Suprapubic skin (tissue), 4 donors: ENCODE data around the gene IL17RC. TPM values are rescaled to one million over a fixed set of nuclear protein-coding genes. Genes with fewer than 3 reads are reported as not detected.
"Not testable (repeated sequence)": the region's sequence is repeated elsewhere in the genome, so short reads cannot be mapped to it uniquely, and the experiment has no call there.

Experiments used
- DNase-seq, 2 donors: peaks; one replicate each; pipeline ENCODE4 v3.0.0-alpha.2; 2019; ENCODE audit warnings: low spot score in 2 of 2
- H3K27ac ChIP-seq: fragments of 200-600 bp; sonication (generic); one replicate; pipeline ENCODE4 v1.5.1; 2019
- H3K27me3 ChIP-seq: fragments of 200-600 bp; sonication (generic); one replicate; pipeline ENCODE4 v1.5.1; 2019
- H3K36me3 ChIP-seq: fragments of 200-600 bp; sonication (generic); one replicate; pipeline ENCODE4 v1.5.1; 2019
- H3K4me1 ChIP-seq: fragments of 200-600 bp; sonication (generic); one replicate; pipeline ENCODE4 v1.5.1; 2019
- H3K4me3 ChIP-seq: fragments of 200-600 bp; sonication (generic); one replicate; pipeline ENCODE4 v1.5.1; 2019; ENCODE audit warnings: mild to moderate bottlenecking
- H3K9me3 ChIP-seq: fragments of 200-600 bp; sonication (generic); one replicate; pipeline ENCODE4 v1.5.1; 2019
- EP300 ChIP-seq: sonication (generic); formaldehyde crosslinking; IDR thresholded peaks from one replicate; pipeline ENCODE4 v1.6.1; 2017; ENCODE audit warnings: antibody characterized with exemption
- POLR2A ChIP-seq, 2 donors: fragments of 450-650 bp; IDR thresholded peaks; one replicate each; pipeline ENCODE4 v1.6.1; 2017; ENCODE audit warnings: antibody characterized with exemption in 2 of 2, mild to moderate bottlenecking in 2 of 2, moderate library complexity in 2 of 2
- POLR2AphosphoS5 ChIP-seq, 3 donors: sonication (generic); formaldehyde crosslinking; IDR thresholded peaks; one replicate each; pipeline ENCODE4 v1.6.1; 2017; ENCODE audit warnings: antibody characterized with exemption in 3 of 3
- WGBS: methylation state at CpG from one replicate; pipeline ENCODE4 v1.1.5; 2018; 5-methylcytosine and 5-hydroxymethylcytosine counted together
- total RNA-seq, 4 donors: library from RNA; depleted of rRNA; stranded (reverse); fragments of >200 nt; gene quantifications; one replicate each; pipeline ENCODE4 v1.1.0, GENCODE V29; 2016
- TF ChIP-seq, protein P1 (sequence below), 2 donors: fragments of 200-600 bp in 1 of 2; fragments of 450-650 bp in 1 of 2; sonication (generic) in 1 of 2; IDR thresholded peaks; one replicate each; pipeline ENCODE4 v1.5.1; 2016 to 2019; ENCODE audit warnings: antibody characterized with exemption in 2 of 2, mild to moderate bottlenecking in 1 of 2, moderate library complexity in 1 of 2

Gene IL17RC
- total RNA-seq, 4 donors from 2014 or later: 92.5 to 185 (median 137) TPM

DNA sequence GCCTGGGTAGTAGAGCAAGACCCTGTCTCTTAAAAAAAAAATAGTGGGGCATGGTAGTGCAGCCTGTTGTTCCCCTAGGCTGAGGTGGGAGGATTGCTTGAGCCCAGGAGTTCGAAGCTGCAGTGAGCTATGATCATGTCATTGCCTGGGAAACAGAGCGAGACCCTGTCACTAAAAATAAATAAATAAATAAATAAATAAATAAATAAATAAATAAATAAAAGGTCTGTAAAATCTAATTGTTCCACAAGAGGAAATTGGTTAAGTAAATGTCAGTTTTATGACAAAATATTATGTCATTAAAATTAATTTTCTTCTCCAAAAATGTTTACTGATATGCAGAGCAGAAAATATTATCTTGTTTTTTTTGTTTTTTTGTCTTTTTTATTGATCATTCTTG, 22.1 kb downstream of the IL17RC start:
- Histone ChIP-seq H3K9me3 (no peaks in the 10 kb centered on the region), H3K4me3 (no peak overlapping the region), H3K4me1 (peaks cover 16% of the 10 kb centered on the region), H3K36me3 (peaks cover 10% of the 10 kb centered on the region), H3K27ac (no peak overlapping the region), H3K27me3 (no peaks in the 10 kb centered on the region)
- no peak for DNase-seq
- TF ChIP-seq, protein P1, sequence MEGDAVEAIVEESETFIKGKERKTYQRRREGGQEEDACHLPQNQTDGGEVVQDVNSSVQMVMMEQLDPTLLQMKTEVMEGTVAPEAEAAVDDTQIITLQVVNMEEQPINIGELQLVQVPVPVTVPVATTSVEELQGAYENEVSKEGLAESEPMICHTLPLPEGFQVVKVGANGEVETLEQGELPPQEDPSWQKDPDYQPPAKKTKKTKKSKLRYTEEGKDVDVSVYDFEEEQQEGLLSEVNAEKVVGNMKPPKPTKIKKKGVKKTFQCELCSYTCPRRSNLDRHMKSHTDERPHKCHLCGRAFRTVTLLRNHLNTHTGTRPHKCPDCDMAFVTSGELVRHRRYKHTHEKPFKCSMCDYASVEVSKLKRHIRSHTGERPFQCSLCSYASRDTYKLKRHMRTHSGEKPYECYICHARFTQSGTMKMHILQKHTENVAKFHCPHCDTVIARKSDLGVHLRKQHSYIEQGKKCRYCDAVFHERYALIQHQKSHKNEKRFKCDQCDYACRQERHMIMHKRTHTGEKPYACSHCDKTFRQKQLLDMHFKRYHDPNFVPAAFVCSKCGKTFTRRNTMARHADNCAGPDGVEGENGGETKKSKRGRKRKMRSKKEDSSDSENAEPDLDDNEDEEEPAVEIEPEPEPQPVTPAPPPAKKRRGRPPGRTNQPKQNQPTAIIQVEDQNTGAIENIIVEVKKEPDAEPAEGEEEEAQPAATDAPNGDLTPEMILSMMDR (IDR thresholded peaks at IDR 0.05): no peak
- TF ChIP-seq EP300 (no peak), POLR2A (IDR thresholded peaks at IDR 0.05) (no peak), POLR2AphosphoS5 (IDR thresholded peaks at IDR 0.05) (no peak)
- WGBS: 95% methylated on average over 2 of the region's 2 CpGs

- not testable (repeated sequence) for DNase-seq, H3K9me3 ChIP-seq, H3K4me3 ChIP-seq, H3K27me3 ChIP-seq, H3K4me1 ChIP-seq, H3K27ac ChIP-seq
- WGBS: 100% methylated on average over 1 of the region's 32 CpGs
- peaks cover 14% of the 10 kb centered on the region for H3K36me3 ChIP-seq
These were observed 23.0 kb downstream of the IL17RC start for GRCh38 chr3:9939906-9940305.

DNA sequence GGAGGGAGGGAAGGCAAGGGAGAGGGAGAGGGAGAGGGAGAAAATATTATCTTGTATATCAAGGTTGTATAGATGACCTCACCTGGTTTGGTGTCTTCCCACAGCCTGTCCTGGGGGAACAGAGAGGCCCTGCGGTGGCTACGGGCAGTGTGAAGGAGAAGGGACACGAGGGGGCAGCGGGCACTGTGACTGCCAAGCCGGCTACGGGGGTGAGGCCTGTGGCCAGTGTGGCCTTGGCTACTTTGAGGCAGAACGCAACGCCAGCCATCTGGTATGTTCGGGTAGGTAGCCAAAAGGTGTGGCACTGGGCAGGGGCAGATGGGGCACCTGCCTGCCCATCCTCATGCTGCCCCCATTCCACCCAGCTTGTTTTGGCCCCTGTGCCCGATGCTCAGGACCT, 23.8 kb downstream of the IL17RC start:
- DNase-seq: no peak
- H3K9me3 ChIP-seq: no peaks in the 10 kb centered on the region
- no peak overlapping the region for H3K27ac ChIP-seq
- 97% methylated on average over 10 of the region's 10 CpGs for WGBS
- peaks cover 14% of the 10 kb centered on the region for H3K36me3 ChIP-seq
- no peak overlapping the region for H3K4me3 ChIP-seq
- TF ChIP-seq EP300: no peak
- TF ChIP-seq, protein P1 (IDR thresholded peaks at IDR 0.05): no peak
- no peak for TF ChIP-seq POLR2A (IDR thresholded peaks at IDR 0.05)
- no peak for TF ChIP-seq POLR2AphosphoS5 (IDR thresholded peaks at IDR 0.05)
- no peaks in the 10 kb centered on the region for H3K27me3 ChIP-seq
- peaks cover under 1% of the 10 kb centered on the region for H3K4me1 ChIP-seq

- Histone ChIP-seq H3K27me3 (no peaks in the 10 kb centered on the region), H3K9me3 (no peaks in the 10 kb centered on the region), H3K36me3 (peaks cover 14% of the 10 kb centered on the region), H3K4me3 (no peak overlapping the region), H3K4me1 (peaks cover 9% of the 10 kb centered on the region), H3K27ac (no peak overlapping the region)
- TF ChIP-seq, protein P1 (IDR thresholded peaks at IDR 0.05): no peak
- TF ChIP-seq POLR2A (IDR thresholded peaks at IDR 0.05) (no peak), EP300 (no peak), POLR2AphosphoS5 (IDR thresholded peaks at IDR 0.05) (no peak)
- no peak for DNase-seq
- 82% methylated on average over 4 of the region's 4 CpGs for WGBS
These were observed 25.3 kb downstream of the IL17RC start for GRCh38 chr3:9942164-9942563.

- Histone ChIP-seq H3K4me1 (peaks cover 17% of the 10 kb centered on the region), H3K27me3 (no peaks in the 10 kb centered on the region), H3K4me3 (no peak overlapping the region), H3K36me3 (peaks cover 9% of the 10 kb centered on the region), H3K9me3 (no peaks in the 10 kb centered on the region), H3K27ac (no peak overlapping the region)
- WGBS: 84% methylated on average over 11 of the region's 11 CpGs
- no peak for DNase-seq
- TF ChIP-seq POLR2AphosphoS5 (IDR thresholded peaks at IDR 0.05) (no peak), EP300 (no peak), POLR2A (IDR thresholded peaks at IDR 0.05) (no peak)
- TF ChIP-seq, protein P1 (IDR thresholded peaks at IDR 0.05): no peak
These were observed 26.2 kb downstream of the IL17RC start for GRCh38 chr3:9942934-9943690.

DNA sequence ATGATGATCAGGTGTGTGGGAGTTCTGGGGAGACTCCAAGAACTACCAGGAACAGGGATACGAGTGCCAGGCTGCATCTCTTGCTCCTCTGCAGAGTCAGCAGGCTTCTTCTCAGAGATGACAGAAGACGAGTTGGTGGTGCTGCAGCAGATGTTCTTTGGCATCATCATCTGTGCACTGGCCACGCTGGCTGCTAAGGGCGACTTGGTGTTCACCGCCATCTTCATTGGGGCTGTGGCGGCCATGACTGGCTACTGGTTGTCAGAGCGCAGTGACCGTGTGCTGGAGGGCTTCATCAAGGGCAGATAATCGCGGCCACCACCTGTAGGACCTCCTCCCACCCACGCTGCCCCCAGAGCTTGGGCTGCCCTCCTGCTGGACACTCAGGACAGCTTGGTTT, 27.4 kb downstream of the IL17RC start:
- no peak for TF ChIP-seq POLR2A (IDR thresholded peaks at IDR 0.05)
- no peak for TF ChIP-seq POLR2AphosphoS5 (IDR thresholded peaks at IDR 0.05)
- TF ChIP-seq, protein P1 (IDR thresholded peaks at IDR 0.05): no peak
- no peak for TF ChIP-seq EP300
- Histone ChIP-seq H3K27me3 (no peaks in the 10 kb centered on the region), H3K9me3 (no peaks in the 10 kb centered on the region), H3K36me3 (peaks cover 12% of the 10 kb centered on the region), H3K4me1 (peaks cover 17% of the 10 kb centered on the region), H3K27ac (no peak overlapping the region), H3K4me3 (no peak overlapping the region)
- 100% methylated on average over 2 of the region's 11 CpGs for WGBS
- no peak for DNase-seq
